RWPE1 (cell line): ENCODE data around the gene HIPK3.
"Not testable (repeated sequence)": the region's sequence is repeated elsewhere in the genome, so short reads cannot be mapped to it uniquely, and the experiment has no call there.

ENCODE experiments used
- CTCF ChIA-PET: fragments of 350-600 bp; sonication (Branson Sonifier 250); formaldehyde crosslinking; extraction: SDS; loops from one replicate; lab custom pipeline; 2021; lab: Yijun Ruan, JAX
- POLR2A ChIA-PET: fragments of 400-600 bp; formaldehyde crosslinking; extraction: SDS; loops from one replicate; lab custom pipeline; 2020; ENCODE audit warnings: antibody characterized with exemption; ENCODE audit not compliant: low non-redundant PET; lab: Yijun Ruan, JAX
- DNase-seq: peaks from one replicate; pipeline ENCODE4 v3.0.0; 2012; ENCODE audit warnings: low spot score
- H3K27ac ChIP-seq: fragments of 450-650 bp; 2 replicates; pipeline ENCODE4 v1.5.1; 2017
- CTCF ChIP-seq: fragments of 450-650 bp; conservative IDR thresholded peaks from 2 replicates; pipeline ENCODE4 v1.5.1; 2017; ENCODE audit warnings: low read depth, mild to moderate bottlenecking

HIPK3 gene

GRCh38 chr11:33214767-33215166 lies 42.4 kb upstream of the HIPK3 start:
- no peak overlapping the region for H3K27ac ChIP-seq
- no peak for DNase-seq
- no peak for TF ChIP-seq CTCF
- ChIA-PET POLR2A (no interaction called here), CTCF (no interaction called here)

DNA sequence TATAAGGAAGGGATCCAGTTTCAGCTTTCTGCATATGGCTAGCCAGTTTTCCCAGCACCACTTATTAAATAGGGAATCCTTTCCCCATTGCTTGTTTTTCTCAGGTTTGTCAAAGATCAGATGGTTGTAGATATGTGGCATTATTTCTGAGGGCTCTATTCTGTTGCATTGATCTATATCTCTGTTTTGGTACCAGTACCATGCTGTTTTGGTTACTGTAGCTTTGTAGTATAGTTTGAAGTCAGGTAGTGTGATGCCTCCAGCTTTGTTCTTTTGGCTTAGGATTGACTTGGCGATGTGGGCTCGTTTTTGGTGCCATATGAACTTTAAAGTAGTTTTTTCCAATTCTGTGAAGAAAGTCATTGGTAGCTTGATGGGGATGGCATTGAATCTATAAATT lies 40.5 kb upstream of the HIPK3 start:
- CTCF ChIA-PET, H3K27ac ChIP-seq: not testable (repeated sequence)

DNA sequence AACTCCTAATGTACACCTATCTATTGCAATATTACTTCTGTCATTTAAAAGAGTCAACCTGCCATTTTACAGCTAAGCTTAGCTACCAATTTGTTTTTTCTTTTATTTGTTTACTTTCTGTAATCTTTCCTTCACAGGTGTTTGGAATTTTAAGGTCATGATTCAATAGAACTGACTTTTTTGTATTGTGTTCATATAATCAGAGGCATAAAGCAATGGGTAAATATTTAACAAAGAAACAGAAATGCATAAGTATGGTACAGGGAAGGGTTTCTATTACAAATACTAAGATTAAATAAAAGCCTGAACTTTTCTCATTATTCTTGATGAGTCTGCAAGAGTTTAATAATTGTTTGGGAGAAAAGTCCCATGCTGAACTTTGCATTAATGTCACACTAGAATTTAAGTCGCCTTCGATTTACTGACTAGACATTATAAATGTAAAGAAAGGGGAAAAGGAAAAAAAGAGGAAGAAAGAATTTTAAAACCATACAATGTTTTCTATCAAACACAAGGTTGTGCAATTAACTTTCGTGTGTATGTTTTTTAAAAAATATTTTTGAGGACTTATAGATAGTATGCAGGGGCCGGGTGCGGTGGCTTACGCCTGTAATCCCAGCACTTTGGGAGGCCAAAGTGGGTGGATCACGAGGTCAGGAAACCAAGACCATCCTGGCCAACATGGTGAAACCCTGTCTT lies 35.0 kb upstream of the HIPK3 start:
- CTCF ChIA-PET, result no interaction called here
- DNase-seq, result no peak
- no peak overlapping the region for H3K27ac ChIP-seq
- POLR2A ChIA-PET, result no interaction called here
- TF ChIP-seq CTCF, result no peak

More for the DNA sequence above, 40.5 kb upstream of the HIPK3 start:
- POLR2A ChIA-PET, DNase-seq: not testable (repeated sequence)

- CTCF ChIA-PET, result no interaction called here
- TF ChIP-seq CTCF, result no peak
- DNase-seq, result no peak
- POLR2A ChIA-PET, result no interaction called here
- no peak overlapping the region for H3K27ac ChIP-seq
Observed at GRCh38 chr11:33225371-33225770, 31.8 kb upstream of the HIPK3 start.

DNA sequence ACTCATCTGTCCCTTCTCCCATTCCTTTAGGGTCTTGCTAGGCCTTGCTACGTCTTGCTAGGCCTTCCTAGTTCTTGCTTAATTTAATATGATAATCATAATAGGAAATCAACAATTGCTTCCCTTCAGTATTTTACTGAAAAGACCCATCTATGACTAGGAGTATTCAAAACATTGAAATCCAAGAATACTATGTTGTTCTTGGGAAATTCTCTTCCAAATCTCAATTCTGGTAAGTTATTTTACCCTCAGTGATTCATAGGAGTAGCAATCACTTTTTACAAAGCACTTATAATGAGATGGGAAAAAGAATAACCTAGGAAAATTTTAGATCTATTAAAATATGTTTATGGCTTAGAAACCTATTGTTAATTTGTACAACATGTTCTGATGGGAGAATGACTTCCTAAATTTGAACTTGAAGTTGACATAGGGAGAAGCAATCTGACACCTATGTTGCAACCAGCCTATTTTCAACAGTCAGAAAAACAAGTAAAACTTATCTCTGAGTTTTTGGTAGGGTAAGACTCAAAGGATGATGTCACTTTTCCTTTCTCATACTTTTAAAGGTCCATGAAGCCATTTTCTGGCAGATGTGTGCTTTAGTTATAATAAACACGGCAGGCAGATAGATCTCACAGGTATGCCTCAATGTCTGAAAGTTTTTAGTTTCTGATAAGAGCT lies 29.5 kb upstream of the HIPK3 start:
- no peak for DNase-seq
- CTCF ChIA-PET, result interaction anchor here (0.7 kb wide), 1 partner anchor 397 kb away, joined by 3 read pairs; no protein-coding TSS in a partner anchor
- H3K27ac ChIP-seq, result no peak overlapping the region
- TF ChIP-seq CTCF, result no peak
- POLR2A ChIA-PET, result no interaction called here

DNA sequence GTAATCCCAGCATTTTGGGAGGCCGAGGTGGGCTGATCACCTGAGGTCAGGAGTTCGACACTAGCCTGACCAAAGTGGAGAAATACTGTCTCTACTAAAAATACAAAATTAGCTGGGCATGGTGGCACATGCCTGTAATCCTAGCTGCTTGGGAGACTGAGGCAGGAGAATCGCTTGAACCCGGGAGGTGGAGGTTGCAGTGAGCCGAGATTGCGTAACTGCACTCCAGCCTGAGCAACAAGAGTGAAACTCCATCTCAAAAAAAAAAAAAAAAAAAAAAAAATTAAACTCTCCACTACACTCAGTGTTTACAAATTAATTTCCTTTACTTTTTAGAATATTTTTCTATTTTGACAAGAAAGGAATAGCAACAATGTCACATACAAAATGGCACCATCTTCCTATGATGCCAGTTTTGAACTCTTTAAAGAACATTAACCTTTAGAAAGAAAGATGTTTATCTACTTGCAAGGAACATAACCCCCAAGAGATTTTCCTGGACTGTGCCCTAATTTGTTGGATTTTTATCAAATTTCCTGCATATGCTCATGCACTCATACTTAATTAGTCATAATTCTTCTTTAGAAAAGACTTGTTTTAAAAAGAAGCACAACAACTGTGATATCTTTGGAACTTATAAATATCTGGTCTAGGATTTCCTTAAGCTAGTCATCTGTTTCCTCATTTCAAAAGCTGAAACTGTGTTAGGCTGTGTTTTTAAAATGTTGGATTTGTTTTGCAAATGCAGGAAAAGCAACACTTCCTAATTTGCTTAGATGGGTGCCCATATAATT lies 22.6 kb upstream of the HIPK3 start:
- no peak for TF ChIP-seq CTCF
- no peak overlapping the region for H3K27ac ChIP-seq
- no peak for DNase-seq
- CTCF ChIA-PET, result no interaction called here
- POLR2A ChIA-PET, result no interaction called here
